Activated CD8-positive, alpha-beta memory T cell treated with anti-CD3 and anti-CD28 coated beads for 24 hours (primary cell): ENCODE measurements around the gene AUH.

Source experiments
- DNase-seq: peaks from one replicate; pipeline ENCODE4 v3.0.0-alpha.2; 2020

AUH gene

GRCh38 chr9:91336786-91337185 is 24.9 kb downstream of the AUH start:
- DNase-seq = no peak

DNA sequence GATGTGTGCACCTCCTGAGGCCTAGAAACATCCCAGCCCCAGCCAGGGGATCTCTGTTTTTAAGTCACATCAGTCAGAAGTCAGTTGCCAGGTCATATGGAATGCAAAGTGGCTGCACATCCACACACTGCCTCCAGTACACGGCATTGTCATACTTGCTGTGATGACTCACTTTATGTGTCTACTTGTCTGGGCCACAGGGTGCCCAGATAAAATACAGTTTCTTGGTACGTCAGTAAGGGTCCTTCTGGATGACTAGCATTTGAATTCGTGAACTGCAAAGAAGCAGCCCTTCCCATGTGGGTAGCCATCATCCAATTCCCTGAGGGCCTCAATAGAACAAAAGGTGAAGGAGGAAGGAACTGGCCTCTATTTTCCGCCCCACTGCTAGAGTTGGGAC is 27.7 kb downstream of the AUH start:
- no peak for DNase-seq

- DNase-seq = no peak
Observed at GRCh38 chr9:91333551-91333950, 28.2 kb downstream of the AUH start.

DNA sequence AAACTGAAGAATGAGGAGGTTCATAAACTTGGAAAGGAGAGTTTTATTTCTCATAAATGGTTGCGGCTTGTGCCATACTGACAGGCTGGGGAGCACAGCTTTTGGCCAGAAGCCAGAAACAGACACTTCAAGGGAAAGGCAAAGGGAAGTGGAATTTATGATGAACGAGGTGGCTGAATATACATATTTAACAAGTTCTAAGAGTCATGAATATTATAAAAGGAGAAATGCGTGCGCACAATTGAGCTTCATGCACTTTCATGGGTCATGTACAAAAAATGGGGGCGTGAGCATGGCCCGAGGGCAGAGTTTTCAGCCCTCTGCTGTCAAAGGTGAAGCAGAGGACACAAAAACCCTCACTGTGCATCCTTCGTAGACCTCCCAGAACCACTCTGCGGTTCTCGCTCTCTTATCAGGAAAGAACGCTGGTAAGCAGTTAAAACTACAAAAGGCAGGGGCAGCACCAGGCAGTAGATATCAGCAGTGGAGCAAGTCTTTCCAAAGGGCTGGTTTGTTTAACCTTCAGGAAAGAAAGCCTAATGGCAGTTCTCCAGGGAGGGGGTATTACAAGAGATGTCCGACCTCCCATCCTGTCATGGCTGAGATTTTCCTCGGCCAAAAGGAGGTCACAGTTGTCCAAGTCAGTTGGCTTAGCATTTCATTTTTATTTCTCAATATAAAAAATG is 29.0 kb downstream of the AUH start:
- DNase-seq = no peak

DNA sequence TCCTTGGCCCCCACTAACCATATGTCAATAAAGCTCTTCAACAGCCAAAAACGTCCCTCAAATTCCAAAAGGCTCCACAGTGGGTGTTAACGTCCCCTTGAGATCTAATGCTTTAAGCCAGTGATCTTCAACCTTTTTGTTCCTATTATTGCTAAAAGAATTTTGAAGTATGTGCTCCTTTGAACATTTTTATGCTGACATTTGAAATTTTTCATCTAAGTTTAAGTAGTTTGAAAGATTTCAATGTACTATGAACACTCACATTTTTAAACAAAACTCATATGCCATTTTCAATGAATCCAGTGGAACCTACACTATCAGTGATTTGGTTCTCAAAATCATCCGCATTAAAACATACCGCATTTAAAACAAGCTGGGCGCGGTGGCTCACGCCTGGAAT is 29.9 kb downstream of the AUH start:
- no peak for DNase-seq

- no peak for DNase-seq
Observed at GRCh38 chr9:91328186-91328585, 33.5 kb downstream of the AUH start.

DNA sequence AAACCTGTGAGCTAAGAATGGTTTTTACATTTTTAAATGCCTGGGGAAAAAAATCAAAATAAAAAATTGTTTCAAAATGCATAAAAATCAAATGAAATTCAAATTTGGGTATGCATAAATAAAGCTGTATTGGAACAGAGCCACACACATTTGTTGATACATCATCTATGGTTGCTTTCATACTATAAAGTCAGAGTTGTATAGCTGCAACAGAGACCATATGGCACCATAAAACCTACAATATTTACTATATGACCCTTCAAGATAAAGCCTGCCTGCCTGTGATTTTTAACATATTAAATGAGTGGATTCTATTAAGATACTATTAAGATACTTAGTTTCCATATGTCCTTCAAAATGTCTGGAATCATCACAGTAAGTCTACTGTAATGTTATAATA is 40.0 kb downstream of the AUH start:
- DNase-seq = no peak

DNA sequence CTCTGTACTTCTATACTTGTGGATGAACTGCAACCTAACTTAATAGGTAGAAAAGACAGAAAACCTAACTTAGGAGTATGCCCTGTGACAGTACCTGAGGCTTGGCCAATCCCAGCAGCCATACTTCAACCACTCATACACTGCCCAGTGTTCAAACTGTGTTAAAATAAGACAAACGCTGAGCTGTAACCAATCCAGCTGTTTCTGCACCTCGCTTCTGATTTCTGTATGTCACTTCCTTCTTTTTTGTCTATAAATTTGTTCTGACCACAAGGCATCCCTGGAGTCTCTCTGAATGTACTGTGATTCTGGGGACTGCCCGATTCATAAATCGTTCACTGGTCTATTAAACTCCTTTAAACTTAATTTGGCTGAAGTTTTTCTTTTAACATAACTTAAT is 41.4 kb downstream of the AUH start:
- no peak for DNase-seq

GRCh38 chr9:91316093-91316492 is 45.6 kb downstream of the AUH start:
- DNase-seq = no peak

DNA sequence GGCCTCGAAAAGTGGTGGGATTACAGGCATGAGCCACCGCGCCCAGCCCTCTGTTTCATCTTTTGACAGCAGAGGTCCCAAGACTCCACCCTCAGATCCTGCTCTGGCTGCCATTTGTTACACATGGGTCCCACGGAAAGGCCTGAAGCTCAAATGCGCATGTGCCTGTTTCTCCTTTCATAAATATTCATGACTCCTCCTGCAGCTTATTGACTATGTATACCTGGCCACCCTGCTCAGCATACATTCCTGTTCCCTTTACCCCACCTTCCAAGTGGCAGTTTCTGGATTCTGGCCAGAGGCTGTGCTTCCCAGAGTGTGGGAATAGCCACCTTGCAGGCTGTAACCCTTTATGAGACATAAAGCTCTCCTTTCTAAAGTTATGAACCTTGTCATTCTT is 46.5 kb downstream of the AUH start:
- no peak for DNase-seq

DNA sequence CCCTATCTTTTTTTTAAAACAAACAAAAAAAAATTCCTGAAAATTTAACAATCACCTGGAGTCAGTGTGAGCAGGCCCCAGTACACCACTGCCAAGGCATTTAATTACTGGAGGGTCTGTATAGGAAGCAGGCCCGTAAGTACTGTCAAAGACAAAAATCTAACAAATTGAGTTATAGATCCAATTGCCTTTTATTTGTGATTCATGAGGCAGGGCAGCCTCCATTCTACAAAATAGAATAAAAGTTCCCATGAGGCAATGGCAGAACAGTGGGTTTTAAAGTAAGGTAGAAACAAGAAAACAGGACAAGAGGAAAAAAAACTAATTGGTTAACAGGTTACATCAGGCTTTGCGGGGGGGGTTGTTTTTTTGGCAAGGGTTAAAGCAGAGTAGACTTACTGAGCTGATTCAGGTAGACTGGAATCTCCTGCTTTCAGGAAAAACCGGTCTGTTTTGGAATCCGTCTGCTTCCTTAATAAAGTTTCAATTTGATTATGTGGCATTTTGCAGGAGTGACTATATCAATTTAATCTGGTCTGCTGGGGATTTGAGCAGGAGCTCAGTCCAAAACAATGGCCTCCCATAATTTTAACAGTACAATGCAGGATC is 48.9 kb downstream of the AUH start:
- DNase-seq = no peak

DNA sequence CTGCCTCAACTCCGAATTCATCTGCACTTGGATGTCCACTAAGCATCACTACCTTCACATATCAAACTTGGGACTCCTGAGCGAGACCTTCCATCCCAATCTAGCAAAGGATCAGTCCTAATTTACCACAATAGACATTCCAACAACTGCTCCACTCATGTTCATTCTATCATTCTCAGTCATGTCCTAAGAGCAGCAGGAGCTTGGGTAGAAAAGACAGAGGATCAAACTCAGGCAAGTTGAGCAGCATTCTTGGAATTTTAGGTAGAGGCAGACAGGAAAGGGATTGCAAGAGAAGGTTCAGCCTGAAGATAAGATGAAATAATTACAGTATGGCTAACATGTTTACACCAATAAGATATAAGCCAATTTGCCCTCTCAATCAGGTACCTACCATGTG is 51.7 kb downstream of the AUH start:
- no peak for DNase-seq

- no peak for DNase-seq
Observed at GRCh38 chr9:91308191-91308590, 53.5 kb downstream of the AUH start.

- DNase-seq = no peak
Observed at GRCh38 chr9:91307279-91307678, 54.4 kb downstream of the AUH start.

DNA sequence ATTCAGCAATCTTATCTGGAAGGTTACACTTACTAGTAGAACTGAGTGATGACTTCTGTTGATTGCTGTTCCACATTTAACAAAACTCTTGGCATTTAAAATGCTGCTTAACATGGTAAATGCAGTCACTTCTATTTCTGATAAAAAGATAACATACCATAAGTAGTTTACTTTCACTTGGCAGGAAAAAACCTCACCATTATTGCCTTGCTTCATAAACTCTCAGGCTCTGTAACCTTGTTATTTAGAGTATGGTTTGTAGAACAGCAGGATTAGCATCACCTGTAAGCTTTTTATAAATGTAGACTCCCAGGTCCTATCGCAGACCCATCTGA is 55.5 kb downstream of the AUH start:
- DNase-seq = no peak

GRCh38 chr9:91305596-91306295 is 56.0 kb downstream of the AUH start:
- DNase-seq = no peak

GRCh38 chr9:91303741-91304415 is 57.8 kb downstream of the AUH start:
- DNase-seq = no peak

DNA sequence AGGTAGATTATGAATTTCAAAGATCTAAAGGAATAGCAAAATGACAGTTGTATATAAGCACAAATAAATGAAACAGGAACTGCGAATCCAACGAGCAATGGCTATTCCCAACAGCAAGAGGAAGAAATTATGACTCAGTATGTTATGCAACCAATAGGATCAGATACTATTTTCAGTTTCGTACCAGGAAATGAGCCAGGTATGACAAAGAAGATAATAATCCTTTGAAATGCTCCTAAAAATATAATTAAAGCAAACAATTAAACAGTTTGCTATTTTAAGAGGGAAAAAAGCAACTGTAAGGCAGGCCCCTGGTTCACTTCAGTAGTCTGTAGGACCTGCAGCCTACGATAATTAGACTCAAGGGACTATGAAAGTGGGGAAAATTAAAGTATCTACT is 58.9 kb downstream of the AUH start:
- no peak for DNase-seq

DNA sequence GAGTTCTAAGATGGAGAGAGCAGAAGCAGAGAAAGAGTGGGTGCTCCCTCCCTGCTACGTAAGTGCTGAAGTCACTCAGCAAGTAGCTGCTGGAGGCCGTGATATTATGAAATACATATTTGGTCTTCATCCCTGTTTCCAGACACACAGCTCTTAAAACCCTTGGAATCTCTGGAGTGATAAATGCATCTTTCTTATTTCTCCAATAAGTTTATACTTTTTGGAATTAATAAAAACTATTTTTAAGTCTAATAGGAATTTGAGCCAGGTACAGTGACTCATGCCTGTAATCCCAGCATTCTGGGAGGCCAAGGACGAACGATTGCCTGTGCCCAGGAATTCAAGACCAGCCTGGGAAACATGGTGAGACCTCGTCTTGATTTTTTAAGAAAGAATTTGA is 60.6 kb downstream of the AUH start:
- DNase-seq = no peak

DNA sequence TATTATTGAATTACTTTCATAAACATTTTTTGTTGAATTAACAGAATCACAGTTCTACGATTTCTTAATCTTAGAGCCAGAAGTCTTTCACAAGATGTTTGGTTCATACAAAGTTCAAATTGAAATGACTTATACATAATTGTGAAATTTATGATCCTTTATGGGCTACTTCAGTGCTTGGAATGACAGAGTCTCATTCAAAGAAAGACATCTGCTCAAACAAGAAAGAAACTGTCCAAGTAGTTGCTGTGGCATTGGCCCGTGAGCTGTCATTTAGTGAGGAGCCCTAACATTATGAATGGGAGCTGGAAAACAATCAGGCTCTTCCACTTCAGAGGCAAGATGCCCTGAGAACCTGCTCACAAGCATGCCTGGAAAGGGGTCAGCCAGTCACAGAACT is 63.4 kb downstream of the AUH start:
- no peak for DNase-seq

- DNase-seq = no peak
Observed at GRCh38 chr9:91297306-91297705, 64.4 kb downstream of the AUH start.

GRCh38 chr9:91296354-91296753 is 65.4 kb downstream of the AUH start:
- no peak for DNase-seq

- no peak for DNase-seq
Observed at GRCh38 chr9:91295357-91295756, 66.4 kb downstream of the AUH start.

- no peak for DNase-seq
Observed at GRCh38 chr9:91291866-91292265, 69.9 kb downstream of the AUH start.
